Measurements from ENCODE around the gene TECRL.

GRCh38 chr4:64384237-64385203 lies 24.7 kb downstream of the TECRL start:
- TF ChIP-seq ZNF274 (IDR thresholded peaks at IDR 0.05; ENCODE audit: insufficient read depth, insufficient read length) (no peak), NR2F1 (conservative IDR thresholded peaks at IDR 0.05) (no peak), HDAC2 (IDR thresholded peaks at IDR 0.05) (no peak), RFX5 (IDR thresholded peaks at IDR 0.05; ENCODE audit: low read depth, low read length) (no peak), EZH2 (IDR thresholded peaks at IDR 0.05; ENCODE audit: borderline replicate concordance, control insufficient read depth, low read depth, low read length) (no peak), EP300 (IDR thresholded peaks at IDR 0.05; ENCODE audit: borderline replicate concordance in 1 of 2, control insufficient read depth in 1 of 2, low read depth in 2 of 2, low read length in 2 of 2) (no peak), CHD2 (IDR thresholded peaks at IDR 0.05; ENCODE audit: borderline replicate concordance, low read depth, low read length) (no peak), REST (IDR thresholded peaks at IDR 0.05; ENCODE audit: low read depth, low read length) (no peak), FOXM1 (IDR thresholded peaks at IDR 0.05; ENCODE audit: low read depth, low read length) (no peak), CTCF (IDR thresholded peaks at IDR 0.05 in 2 of 3, conservative IDR thresholded peaks at IDR 0.05 in 1 of 3; ENCODE audit: control insufficient read depth in 2 of 3, extremely low read depth in 1 of 3, insufficient read depth in 1 of 3, low read depth in 3 of 3, low read length in 3 of 3) (no peak), CEBPB (IDR thresholded peaks at IDR 0.05; ENCODE audit: borderline replicate concordance in 1 of 2, low read depth in 2 of 2, low read length in 2 of 2) (no peak)
